ENCODE measurements around the gene SLC49A3.

Gene SLC49A3

DNA sequence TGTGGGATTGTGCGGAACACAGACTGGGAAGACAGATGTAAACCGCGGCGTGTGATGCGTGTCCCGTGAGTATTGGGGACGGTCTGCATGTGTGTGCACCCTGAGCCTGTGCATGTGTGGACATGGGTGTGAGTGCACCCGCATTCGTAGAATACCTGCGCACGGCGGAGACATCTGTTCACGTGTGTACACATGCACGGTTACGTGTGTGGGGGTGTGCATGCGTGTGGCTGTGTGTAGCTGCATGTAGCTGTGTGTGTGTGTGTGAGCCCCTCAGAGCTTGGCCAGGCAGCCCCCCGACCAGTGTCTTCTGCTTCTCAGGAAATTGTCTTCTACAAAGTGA is 34.5 kb downstream of the SLC49A3 start:
- TF ChIP-seq, protein P1, sequence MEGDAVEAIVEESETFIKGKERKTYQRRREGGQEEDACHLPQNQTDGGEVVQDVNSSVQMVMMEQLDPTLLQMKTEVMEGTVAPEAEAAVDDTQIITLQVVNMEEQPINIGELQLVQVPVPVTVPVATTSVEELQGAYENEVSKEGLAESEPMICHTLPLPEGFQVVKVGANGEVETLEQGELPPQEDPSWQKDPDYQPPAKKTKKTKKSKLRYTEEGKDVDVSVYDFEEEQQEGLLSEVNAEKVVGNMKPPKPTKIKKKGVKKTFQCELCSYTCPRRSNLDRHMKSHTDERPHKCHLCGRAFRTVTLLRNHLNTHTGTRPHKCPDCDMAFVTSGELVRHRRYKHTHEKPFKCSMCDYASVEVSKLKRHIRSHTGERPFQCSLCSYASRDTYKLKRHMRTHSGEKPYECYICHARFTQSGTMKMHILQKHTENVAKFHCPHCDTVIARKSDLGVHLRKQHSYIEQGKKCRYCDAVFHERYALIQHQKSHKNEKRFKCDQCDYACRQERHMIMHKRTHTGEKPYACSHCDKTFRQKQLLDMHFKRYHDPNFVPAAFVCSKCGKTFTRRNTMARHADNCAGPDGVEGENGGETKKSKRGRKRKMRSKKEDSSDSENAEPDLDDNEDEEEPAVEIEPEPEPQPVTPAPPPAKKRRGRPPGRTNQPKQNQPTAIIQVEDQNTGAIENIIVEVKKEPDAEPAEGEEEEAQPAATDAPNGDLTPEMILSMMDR (IDR thresholded peaks at IDR 0.05): no peak

GRCh38 chr4:653831-654502 is 35.0 kb downstream of the SLC49A3 start:
- TF ChIP-seq, protein P1 (IDR thresholded peaks at IDR 0.05): no peak

DNA sequence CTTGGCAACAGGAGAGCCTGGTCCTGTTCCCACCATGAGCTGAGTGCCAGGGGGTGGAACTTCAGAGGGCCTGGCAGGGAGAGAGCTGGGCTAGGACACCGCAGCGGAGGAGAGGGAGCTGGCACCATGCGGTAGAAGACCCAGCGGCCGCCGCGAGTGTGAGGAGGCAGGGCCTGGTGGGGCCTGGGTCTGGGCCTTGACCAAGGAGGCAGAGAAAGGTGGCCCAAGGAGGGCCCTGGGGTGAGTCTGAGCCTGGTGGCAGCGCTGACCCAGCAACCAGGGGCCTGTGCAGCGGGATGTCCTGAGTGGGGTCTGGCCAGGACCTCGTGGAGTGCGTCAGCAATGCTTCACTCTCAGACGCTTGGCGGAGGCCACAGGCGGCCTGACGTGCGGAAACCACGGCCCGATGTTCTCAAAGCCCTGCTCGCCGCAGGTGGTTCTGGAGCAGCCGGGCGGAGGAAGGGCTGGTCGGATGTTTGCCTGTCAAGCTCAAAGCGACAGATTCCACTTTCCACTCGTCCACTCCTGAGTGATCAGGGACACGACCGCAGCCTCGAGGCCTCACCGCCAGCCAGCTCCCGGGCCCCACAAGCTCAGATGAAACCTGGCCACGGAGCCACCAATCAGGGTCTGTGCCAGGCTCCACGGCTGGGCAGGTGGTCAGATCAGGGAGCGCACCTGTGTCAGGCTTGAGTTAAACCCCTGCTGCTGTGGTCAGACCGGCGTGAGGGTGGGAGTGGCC is 35.7 kb downstream of the SLC49A3 start:
- TF ChIP-seq, protein P1 (IDR thresholded peaks at IDR 0.05): no peak

- TF ChIP-seq, protein P1 (IDR thresholded peaks at IDR 0.05): no peak
Measured at GRCh38 chr4:651884-652642, 36.9 kb downstream of the SLC49A3 start.

- TF ChIP-seq, protein P1 (IDR thresholded peaks at IDR 0.05): no peak
Measured at GRCh38 chr4:650951-651883, 37.7 kb downstream of the SLC49A3 start.

- TF ChIP-seq, protein P1 (IDR thresholded peaks at IDR 0.05): no peak
Measured at GRCh38 chr4:650461-650860, 38.5 kb downstream of the SLC49A3 start.

All from LNCAP (cell line).